A549 (cell line): ENCODE data around the gene PIGX. TPM values are rescaled to one million over a fixed set of nuclear protein-coding genes. Genes with fewer than 3 reads are reported as not detected.
A peak's percentile ranks its signal among the peaks of the same experiment; 100 is the strongest.

ENCODE experiments used
- ATAC-seq, 2 experiments: fragments of 200-7000 bp in 1 of 2; fragments of >200 bp in 1 of 2; cut with Nextera tagmentation in 1 of 2; cut with Tn5 transposase in 1 of 2; 3 replicates each; pipeline versions ENCODE4 v1.8.0 to v1.9.1; 2018 to 2020; ENCODE audit warnings: mild to moderate bottlenecking in 1 of 2, moderate library complexity in 1 of 2
- CTCF ChIA-PET: fragments of 300-600 bp; sonication (Branson Sonifier 250); formaldehyde crosslinking; extraction: SDS; loops from one replicate; lab custom pipeline; 2021; ENCODE audit warnings: antibody characterized with exemption, inconsistent platforms; lab: Yijun Ruan, JAX
- POLR2A ChIA-PET: fragments of 350-600 bp; formaldehyde crosslinking; extraction: SDS; loops from one replicate; lab custom pipeline; 2021; ENCODE audit warnings: antibody characterized with exemption, inconsistent platforms; lab: Yijun Ruan, JAX
- DNase-seq, 2 experiments: peaks; one replicate each; pipeline versions ENCODE4 v3.0.0 to v3.0.0-alpha.2; 2011 to 2016; ENCODE audit warnings: low read depth in 1 of 2, low spot score in 1 of 2
- FAIRE-seq: peaks from 2 replicates; lab custom pipeline; 2011; peaks lifted over from hg19 to GRCh38; lab: Jason Lieb, UNC
- H3K27ac ChIP-seq, 2 experiments: fragments of >200 bp; sonication (Bioruptor Twin); formaldehyde crosslinking; 3 replicates each; pipeline ENCODE4 v1.5.1; 2016 to 2017
- H3K4me1 ChIP-seq: fragments of >200 bp; sonication (Bioruptor Twin); formaldehyde crosslinking; 3 replicates; pipeline ENCODE4 v1.6.1; 2016
- H3K4me2 ChIP-seq: fragments of >200 bp; sonication (Bioruptor Twin); formaldehyde crosslinking; 3 replicates; pipeline ENCODE4 v1.6.1; 2016
- H3K4me3 ChIP-seq: fragments of >200 bp; sonication (Bioruptor Twin); formaldehyde crosslinking; 3 replicates; pipeline ENCODE4 v1.5.1; 2016
- H3K9me3 ChIP-seq: fragments of >200 bp; sonication (Bioruptor Twin); formaldehyde crosslinking; 3 replicates; pipeline ENCODE4 v1.6.1; 2016
- ATOH8 ChIP-seq: fragments of 250-450 bp; sonication (Bioruptor Pico); IDR thresholded peaks from 2 replicates; pipeline ENCODE4 v1.5.0; 2020; ENCODE audit warnings: low read depth, mild to moderate bottlenecking, moderate library complexity
- CBX2 ChIP-seq: fragments of 200-600 bp; sonication (generic); IDR thresholded peaks from 2 replicates; pipeline ENCODE4 v1.6.1; 2016; ENCODE audit warnings: low read depth, mild to moderate bottlenecking, borderline replicate concordance
- CEBPB ChIP-seq, 2 experiments: fragments of >200 bp in 1 of 2; sonication (Bioruptor Twin) in 1 of 2; formaldehyde crosslinking in 1 of 2; IDR thresholded peaks; 2 replicates each; pipeline ENCODE4 v1.6.1; 2012 to 2016
- CTCF ChIP-seq: fragments of >200 bp; sonication (Bioruptor Twin); formaldehyde crosslinking; IDR thresholded peaks from 3 replicates; pipeline ENCODE4 v1.5.1; 2016
- EHMT2 ChIP-seq: fragments of 200-600 bp; sonication (generic); IDR thresholded peaks from 2 replicates; pipeline ENCODE4 v1.6.1; 2016; ENCODE audit warnings: antibody characterized with exemption, low read depth, mild to moderate bottlenecking, moderate library complexity
- FOSL2 ChIP-seq, 2 experiments: fragments of 450-650 bp in 1 of 2; fragments of >200 bp in 1 of 2; sonication (Bioruptor Twin) in 1 of 2; formaldehyde crosslinking; IDR thresholded peaks; 2 replicates each; pipeline versions ENCODE4 v1.5.0 to v1.6.1; 2016 to 2020; ENCODE audit warnings: mild to moderate bottlenecking in 1 of 2, moderate library complexity in 1 of 2
- FOXS1 ChIP-seq: fragments of 250-450 bp; sonication (Bioruptor Pico); IDR thresholded peaks from 2 replicates; pipeline ENCODE4 v1.5.0; 2020; ENCODE audit warnings: mild to moderate bottlenecking, moderate library complexity
- HDAC2 ChIP-seq: fragments of 200-600 bp; sonication (generic); IDR thresholded peaks from 2 replicates; pipeline ENCODE4 v1.6.1; 2016
- HOXA7 ChIP-seq: fragments of 250-450 bp; sonication (Bioruptor Pico); IDR thresholded peaks from 2 replicates; pipeline ENCODE4 v1.5.0; 2020; ENCODE audit warnings: mild to moderate bottlenecking, moderate library complexity
- JUN ChIP-seq, 2 experiments: fragments of >200 bp; sonication (Bioruptor Twin); formaldehyde crosslinking; IDR thresholded peaks; 2 replicates in 1 of 2; 3 replicates in 1 of 2; pipeline ENCODE4 v1.6.1; 2016 to 2017
- JUNB ChIP-seq: fragments of >200 bp; sonication (Bioruptor Twin); formaldehyde crosslinking; IDR thresholded peaks from 2 replicates; pipeline ENCODE4 v1.6.1; 2016
- KDM1A ChIP-seq: fragments of 200-600 bp; sonication (generic); IDR thresholded peaks from 2 replicates; pipeline ENCODE4 v1.6.1; 2016; ENCODE audit warnings: low read depth, mild to moderate bottlenecking
- MAFK ChIP-seq: fragments of 450-650 bp; IDR thresholded peaks from 2 replicates; pipeline ENCODE4 v1.6.1; 2014; ENCODE audit not compliant: partially characterized antibody
- MAZ ChIP-seq: fragments of 150-350 bp; IDR thresholded peaks from 2 replicates; pipeline ENCODE4 v1.6.1; 2014; ENCODE audit warnings: antibody characterized with exemption, low read depth, low read length, borderline replicate concordance
- MYC ChIP-seq: IDR thresholded peaks from 2 replicates; pipeline ENCODE4 v1.6.1; 2012; ENCODE audit warnings: mild to moderate bottlenecking, inconsistent platforms, low read length, improper control_type of control experiment, borderline replicate concordance
- NFE2L2 ChIP-seq: fragments of 150-350 bp; conservative IDR thresholded peaks from 2 replicates; pipeline ENCODE4 v1.6.1; 2014; ENCODE audit warnings: low read length
- NR3C1 ChIP-seq: fragments of >200 bp; sonication (Bioruptor Twin); formaldehyde crosslinking; IDR thresholded peaks from 3 replicates; pipeline ENCODE4 v1.6.1; 2017
- POLR2A ChIP-seq: IDR thresholded peaks from 2 replicates; pipeline ENCODE4 v1.6.1; 2012; ENCODE audit warnings: mild to moderate bottlenecking, low read length
- POLR2AphosphoS2 ChIP-seq: conservative IDR thresholded peaks from 2 replicates; pipeline ENCODE4 v1.6.1; 2012; ENCODE audit warnings: low read length, improper control_type of control experiment, inconsistent platforms
- RAD21 ChIP-seq, 2 experiments: fragments of >200 bp in 1 of 2; sonication (Bioruptor Twin) in 1 of 2; formaldehyde crosslinking in 1 of 2; IDR thresholded peaks in 1 of 2; conservative IDR thresholded peaks in 1 of 2; 2 replicates in 1 of 2; 3 replicates in 1 of 2; pipeline ENCODE4 v1.6.1; 2012 to 2018; ENCODE audit warnings: inconsistent platforms in 1 of 2
- RFX5 ChIP-seq: fragments of 450-650 bp; IDR thresholded peaks from 2 replicates; pipeline ENCODE4 v1.7.1; 2014; ENCODE audit warnings: antibody characterized with exemption, mild to moderate bottlenecking, moderate library complexity
- RNF2 ChIP-seq: fragments of 200-600 bp; sonication (generic); IDR thresholded peaks from 2 replicates; pipeline ENCODE4 v1.6.1; 2016; ENCODE audit warnings: low read depth, mild to moderate bottlenecking, antibody characterized with exemption, moderate library complexity, borderline replicate concordance
- SMC3 ChIP-seq: fragments of >200 bp; sonication (Bioruptor Twin); formaldehyde crosslinking; IDR thresholded peaks from 3 replicates; pipeline ENCODE4 v1.6.1; 2018; ENCODE audit warnings: inconsistent platforms
- SREBF2 ChIP-seq: fragments of 450-650 bp; IDR thresholded peaks from 2 replicates; pipeline ENCODE4 v1.6.1; 2014; ENCODE audit warnings: mild to moderate bottlenecking, moderate library complexity
- TP53 ChIP-seq: fragments of 250-450 bp; sonication (Bioruptor Pico); IDR thresholded peaks from 2 replicates; pipeline ENCODE4 v1.5.0; 2021; ENCODE audit warnings: mild to moderate bottlenecking, moderate library complexity
- ZNF302 ChIP-seq: fragments of 250-450 bp; sonication (Bioruptor Pico); IDR thresholded peaks from 2 replicates; pipeline ENCODE4 v1.9.0; 2021; ENCODE audit warnings: inconsistent platforms, mild to moderate bottlenecking, moderate library complexity
- ZSCAN20 ChIP-seq: fragments of 250-450 bp; sonication (Bioruptor Pico); IDR thresholded peaks from 2 replicates; pipeline ENCODE4 v1.8.0; 2022; ENCODE audit warnings: mild to moderate bottlenecking, moderate library complexity
- WGBS: methylation state at CpG from one replicate; pipeline ENCODE4 v1.1.6; 2017; ENCODE audit errors: missing lambda C conversion rate; 5-methylcytosine and 5-hydroxymethylcytosine counted together
- polyA plus RNA-seq, 4 experiments: library from polyadenylated mRNA; depleted of rRNA in 3 of 4; stranded (reverse); fragments of >200 nt; fragmentation: RNase III in 1 of 4; extraction: RNeasy Plus Mini Kit Qiagen cat#74134 plus additional on column Dnase treatment in 1 of 4; gene quantifications; 2 replicates in 3 of 4; 3 replicates in 1 of 4; pipeline ENCODE4 v1.2.3, GENCODE V29; 2011 to 2017

PIGX gene
- polyA plus RNA-seq, 2 of the 4 experiments (the other 2 are of a cell fraction), result 22.3 to 45.2 TPM

- Histone ChIP-seq H3K4me3 (no peak overlapping the region), H3K9me3 (no peaks in the 10 kb centered on the region), H3K4me1 (peaks cover 3% of the 10 kb centered on the region; the same call in 1 of the 3 replicates), H3K27ac (peak overlapping the region; percentile 36 to 66; a peak in 3 of 6 replicates), H3K4me2 (peak overlapping the region; percentile 72)
- ATAC-seq (peak; percentile 59 to 84), FAIRE-seq (no peak), DNase-seq (peak; percentile 34 to 39)
- ChIA-PET CTCF (interaction anchor here (0.6 to 4.2 kb wide), 26 partner anchors 8 to 431 kb away, joined by 3 to 59 read pairs (median 4); partner anchors contain the start of genes CEP19, NRROS and PIGX), POLR2A (interaction anchor here (1.5 kb wide), 1 partner anchor 75 kb away, joined by 6 read pairs; no protein-coding TSS in a partner anchor)
- TF ChIP-seq KDM1A, result 0 out of 2 replicates have a peak, but pooled peaks have one; percentile 33
- no peak for TF ChIP-seq FOSL2 (IDR thresholded peaks at IDR 0.05)
- TF ChIP-seq FOSL2 (CRISPR knock-in tag; IDR thresholded peaks at IDR 0.05), result no peak
- no peak for TF ChIP-seq MYC
- TF ChIP-seq ZNF302 (CRISPR knock-in tag), result no peak
- TF ChIP-seq MAZ, result no peak
- TF ChIP-seq MAFK, result no peak
- peak; percentile 79 to 83 for TF ChIP-seq RAD21 (conservative IDR thresholded peaks at IDR 0.05 in 1 of 2, IDR thresholded peaks at IDR 0.05 in 1 of 2)
- TF ChIP-seq POLR2AphosphoS2, result no peak
- no peak for TF ChIP-seq JUNB
- no peak for TF ChIP-seq POLR2A
- TF ChIP-seq NFE2L2, result no peak
- peak; percentile 92 for TF ChIP-seq SMC3
- peak; percentile 75 for TF ChIP-seq CTCF
- TF ChIP-seq TP53, result no peak
- 34% methylated on average over 24 of the region's 24 CpGs for WGBS
Observed at GRCh38 chr3:196684548-196685407, 27.4 kb upstream of the PIGX start.

- ATAC-seq, result no peak
Observed at GRCh38 chr3:196686436-196686835, 25.7 kb upstream of the PIGX start.

GRCh38 chr3:196688349-196688748 is 23.8 kb upstream of the PIGX start:
- POLR2A ChIA-PET, result no interaction called here
- CTCF ChIA-PET, result interaction anchor here (0.6 to 2.6 kb wide), 3 partner anchors 73 to 410 kb away, joined by 3 to 21 read pairs (median 3); no protein-coding TSS in a partner anchor

More at GRCh38 chr3:196686436-196686835, 25.7 kb upstream of the PIGX start:
- H3K9me3 ChIP-seq, result no peaks in the 10 kb centered on the region
- POLR2A ChIA-PET, result no interaction called here
- no peak for TF ChIP-seq NFE2L2
- TF ChIP-seq TP53, result no peak
- TF ChIP-seq SREBF2, result no peak
- TF ChIP-seq MAZ, result no peak
- TF ChIP-seq POLR2A, result no peak
- no peak for TF ChIP-seq CBX2
- no peak for TF ChIP-seq POLR2AphosphoS2
- TF ChIP-seq NR3C1, result no peak
- no peak for TF ChIP-seq RFX5
- TF ChIP-seq FOXS1 (CRISPR knock-in tag), result no peak
- no peak for DNase-seq
- no peak overlapping the region for H3K27ac ChIP-seq
- peaks cover 3% of the 10 kb centered on the region; the same call in 1 of the 3 replicates for H3K4me1 ChIP-seq
- WGBS, result 76% methylated on average over 2 of the region's 2 CpGs
- no peak for FAIRE-seq
- CTCF ChIA-PET, result interaction anchor here (0.7 to 4.2 kb wide), 8 partner anchors 10 to 433 kb away, joined by 3 to 59 read pairs (median 4); no protein-coding TSS in a partner anchor
- no peak overlapping the region for H3K4me2 ChIP-seq
- no peak overlapping the region for H3K4me3 ChIP-seq

More at GRCh38 chr3:196688349-196688748, 23.8 kb upstream of the PIGX start:
- ATAC-seq (no peak), FAIRE-seq (no peak), DNase-seq (no peak)
- no peak overlapping the region for H3K4me2 ChIP-seq
- H3K4me1 ChIP-seq, result peaks cover 3% of the 10 kb centered on the region; the same call in 1 of the 3 replicates
- 26% methylated on average over 5 of the region's 5 CpGs for WGBS
- no peak overlapping the region for H3K27ac ChIP-seq
- no peak for TF ChIP-seq KDM1A
- TF ChIP-seq CEBPB (IDR thresholded peaks at IDR 0.05), result no peak
- TF ChIP-seq EHMT2, result no peak
- no peak for TF ChIP-seq HDAC2
- no peak for TF ChIP-seq ZSCAN20
- TF ChIP-seq HOXA7 (CRISPR knock-in tag), result no peak
- no peak for TF ChIP-seq ATOH8 (CRISPR knock-in tag)
- TF ChIP-seq JUN (IDR thresholded peaks at IDR 0.05), result no peak
- TF ChIP-seq RNF2, result no peak
- no peak for TF ChIP-seq RFX5
- TF ChIP-seq, all 56 proteins: peak for 0
- H3K4me3 ChIP-seq, result no peak overlapping the region
- H3K9me3 ChIP-seq, result no peaks in the 10 kb centered on the region
